GM12878 (cell line): ENCODE measurements around the gene MAML2. TPM values are rescaled to one million over a fixed set of nuclear protein-coding genes. Genes with fewer than 3 reads are reported as not detected.

Experiments used
- BCL3 ChIP-seq: IDR thresholded peaks from 2 replicates; pipeline ENCODE4 v1.6.1; 2011; ENCODE audit warnings: borderline replicate concordance, low read depth, mild to moderate bottlenecking, moderate library complexity, low read length; ENCODE audit not compliant: insufficient read depth, poor library complexity, severe bottlenecking
- CEBPZ ChIP-seq: fragments of 150-350 bp; IDR thresholded peaks from 2 replicates; pipeline ENCODE4 v1.6.1; 2016; ENCODE audit warnings: low read depth, low read length
- CHD2 ChIP-seq: IDR thresholded peaks from 2 replicates; pipeline ENCODE4 v1.6.1; 2011; ENCODE audit warnings: low read depth, low read length, improper control_type of control experiment, borderline replicate concordance
- CUX1 ChIP-seq: IDR thresholded peaks from 2 replicates; pipeline ENCODE4 v1.6.1; 2012; ENCODE audit warnings: improper control_type of control experiment, low read depth, low read length; ENCODE audit not compliant: insufficient replicate concordance
- MEF2B ChIP-seq: fragments of 450-650 bp; IDR thresholded peaks from 2 replicates; pipeline ENCODE4 v1.6.1; 2018; ENCODE audit warnings: mild to moderate bottlenecking, moderate library complexity; ENCODE audit not compliant: partially characterized antibody, poor library complexity, severe bottlenecking
- NFYB ChIP-seq: IDR thresholded peaks from 2 replicates; pipeline ENCODE4 v1.6.1; 2011; ENCODE audit warnings: low read depth, mild to moderate bottlenecking, low read length, improper control_type of control experiment, moderate library complexity; ENCODE audit not compliant: insufficient read depth
- PAX8 ChIP-seq: fragments of 450-650 bp; IDR thresholded peaks from 2 replicates; pipeline ENCODE4 v1.6.1; 2017; ENCODE audit warnings: mild to moderate bottlenecking, moderate library complexity
- PML ChIP-seq: IDR thresholded peaks from 2 replicates; pipeline ENCODE4 v1.6.1; 2012; ENCODE audit warnings: low read length, inconsistent platforms
- RB1 ChIP-seq: fragments of 450-650 bp; formaldehyde crosslinking; IDR thresholded peaks from 2 replicates; pipeline ENCODE4 v1.6.1; 2017; ENCODE audit warnings: mild to moderate bottlenecking, borderline replicate concordance
- SMC3 ChIP-seq: IDR thresholded peaks from 2 replicates; pipeline ENCODE4 v1.6.1; 2011; ENCODE audit warnings: low read length, improper control_type of control experiment, borderline replicate concordance
- SUZ12 ChIP-seq: fragments of 200-600 bp; sonication (generic); IDR thresholded peaks from one replicate; pipeline ENCODE4 v1.6.1; 2018; ENCODE audit warnings: antibody characterized with exemption, mild to moderate bottlenecking; ENCODE audit not compliant: unreplicated experiment
- TARDBP ChIP-seq: IDR thresholded peaks from 2 replicates; pipeline ENCODE4 v1.6.1; 2016; ENCODE audit warnings: borderline replicate concordance
- TBL1XR1 ChIP-seq: IDR thresholded peaks from 2 replicates; pipeline ENCODE4 v1.6.1; 2012; ENCODE audit warnings: low read depth, low read length, improper control_type of control experiment
- YY1 ChIP-seq: IDR thresholded peaks from 2 replicates; pipeline ENCODE4 v1.6.1; 2011; ENCODE audit warnings: low read depth, mild to moderate bottlenecking, low read length
- ZNF687 ChIP-seq: fragments of 450-650 bp; IDR thresholded peaks from 2 replicates; pipeline ENCODE4 v1.6.1; 2017; ENCODE audit warnings: mild to moderate bottlenecking, moderate library complexity
- polyA plus RNA-seq, 11 experiments: library from polyadenylated mRNA; depleted of rRNA in 4 of 11; unstranded in 6 of 11; stranded (reverse) in 5 of 11; fragments of >200 nt; fragmentation: Nextera tagmentation in 4 of 11; fragmentation: Illumina TruSeq in 1 of 11; extraction: Ambion mirVana in 4 of 11; extraction: Trizol in 1 of 11; gene quantifications; 1 replicate in 1 of 11; 2 replicates in 10 of 11; pipeline versions ENCODE4 v1.2.1 to v1.2.3, GENCODE V29; 2011 to 2016; ENCODE audit warnings: inconsistent platforms in 2 of 11, missing spikeins in 2 of 11, low read depth in 1 of 11
- total RNA-seq, 4 experiments: library from RNA; depleted of rRNA in 3 of 4; stranded (reverse); fragments of >200 nt in 3 of 4; fragmentation: Illumina TruSeq in 1 of 4; extraction: Trizol in 1 of 4; gene quantifications; 2 replicates each; pipeline versions ENCODE4 v1.2.1 to v1.2.3, GENCODE V29; 2013 to 2021

Gene MAML2
- total and polyA plus RNA-seq, 10 of the 15 experiments (the other 5 are each of a cell fraction or from before 2014, with no cell fraction given): 2.5 to 15.1 (median 12.0) TPM

- TF ChIP-seq CEBPZ (no peak), RB1 (0 out of 2 replicates have a peak, but pooled peaks have one; percentile 36), PML (peak; percentile 57; the same call in 1 of the 2 replicates), BCL3 (peak; percentile 81), SMC3 (no peak), TARDBP (no peak), SUZ12 (no peak), CUX1 (no peak), ZNF687 (peak; percentile 51; the same call in 1 of the 2 replicates), MEF2B (peak; percentile 41), TBL1XR1 (no peak), CHD2 (peak; percentile 98), PAX8 (no peak), YY1 (no peak), NFYB (peak; percentile 53; the same call in 1 of the 2 replicates)
Measured at GRCh38 chr11:96242971-96243647, 99.9 kb downstream of the MAML2 start (continued).
